NT2/D1 (cell line): Measurements from ENCODE around the gene SLC7A10.

Experiments used
- DNase-seq: peaks from one replicate; pipeline ENCODE4 v3.0.0-alpha.2; 2011; ENCODE audit warnings: low read depth, low spot score
- H3K27me3 ChIP-seq: 2 replicates; pipeline ENCODE4 v1.6.0; 2011; ENCODE audit warnings: mild to moderate bottlenecking; ENCODE audit not compliant: insufficient read length, insufficient read depth
- H3K36me3 ChIP-seq: 2 replicates; pipeline ENCODE4 v1.6.1; 2011; ENCODE audit warnings: mild to moderate bottlenecking, low read length, mixed read lengths; ENCODE audit not compliant: insufficient read depth, insufficient read length
- H3K4me1 ChIP-seq: 2 replicates; pipeline ENCODE4 v1.5.1; 2011; ENCODE audit not compliant: insufficient read depth, insufficient read length
- H3K4me3 ChIP-seq: 2 replicates; pipeline ENCODE4 v1.5.1; 2011; ENCODE audit warnings: low read depth; ENCODE audit not compliant: insufficient read length
- H3K9ac ChIP-seq: 2 replicates; pipeline ENCODE4 v1.6.0; 2011; ENCODE audit warnings: low read depth; ENCODE audit not compliant: insufficient read length
- H3K9me3 ChIP-seq: 2 replicates; pipeline ENCODE4 v1.5.1; 2011; ENCODE audit warnings: mild to moderate bottlenecking, low read length; ENCODE audit not compliant: insufficient read depth
- SUZ12 ChIP-seq: IDR thresholded peaks from 2 replicates; pipeline ENCODE4 v1.6.1; 2011; ENCODE audit not compliant: insufficient read length, insufficient read depth; ENCODE audit errors: extremely low read depth
- YY1 ChIP-seq: IDR thresholded peaks from 2 replicates; pipeline ENCODE4 v1.6.1; 2011; ENCODE audit not compliant: insufficient read length, insufficient read depth
- ZNF274 ChIP-seq: IDR thresholded peaks from 2 replicates; pipeline ENCODE4 v1.6.1; 2011; ENCODE audit warnings: mild to moderate bottlenecking, low read depth, low read length

SLC7A10 gene

DNA sequence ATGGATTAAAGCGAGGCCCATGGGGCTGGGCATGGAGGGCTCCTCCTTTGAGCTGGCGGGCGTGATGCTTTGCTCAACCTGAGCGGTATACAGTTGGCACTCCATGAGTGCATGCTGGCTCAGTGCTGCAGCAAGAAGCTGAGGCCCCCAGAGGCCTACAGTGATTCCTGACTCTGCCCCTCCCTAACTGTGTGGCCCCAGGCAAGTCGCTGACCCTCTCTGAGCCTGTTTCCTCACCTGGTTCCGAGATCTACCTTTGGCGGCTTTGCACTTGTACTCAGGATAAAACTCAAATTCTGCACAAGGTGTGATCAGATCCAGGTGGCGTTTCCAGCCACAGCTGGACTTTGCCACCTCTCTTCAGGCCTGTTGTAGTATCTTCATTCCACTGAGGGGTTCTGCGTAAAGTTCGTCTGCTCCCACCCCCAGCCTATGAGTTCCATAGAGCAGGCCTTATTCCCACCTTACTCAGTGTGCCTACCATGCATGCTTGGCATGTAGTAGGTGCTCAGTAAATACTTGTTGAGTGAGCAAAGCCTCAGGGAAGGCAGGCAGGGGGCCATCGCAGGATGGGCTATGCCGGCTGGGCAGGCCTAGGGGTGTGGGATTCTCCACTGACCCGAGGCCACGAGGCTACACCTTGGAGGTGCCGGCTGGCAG is 23.6 kb downstream of the SLC7A10 start:
- DNase-seq = no peak
- Histone ChIP-seq H3K9me3 (no peaks in the 10 kb centered on the region), H3K27me3 (no peaks in the 10 kb centered on the region), H3K9ac (no peak overlapping the region), H3K36me3 (peaks cover 56% of the 10 kb centered on the region), H3K4me1 (no peaks in the 10 kb centered on the region), H3K4me3 (no peak overlapping the region)
- no peak for TF ChIP-seq SUZ12
- TF ChIP-seq ZNF274 = no peak
- TF ChIP-seq YY1 = no peak

DNA sequence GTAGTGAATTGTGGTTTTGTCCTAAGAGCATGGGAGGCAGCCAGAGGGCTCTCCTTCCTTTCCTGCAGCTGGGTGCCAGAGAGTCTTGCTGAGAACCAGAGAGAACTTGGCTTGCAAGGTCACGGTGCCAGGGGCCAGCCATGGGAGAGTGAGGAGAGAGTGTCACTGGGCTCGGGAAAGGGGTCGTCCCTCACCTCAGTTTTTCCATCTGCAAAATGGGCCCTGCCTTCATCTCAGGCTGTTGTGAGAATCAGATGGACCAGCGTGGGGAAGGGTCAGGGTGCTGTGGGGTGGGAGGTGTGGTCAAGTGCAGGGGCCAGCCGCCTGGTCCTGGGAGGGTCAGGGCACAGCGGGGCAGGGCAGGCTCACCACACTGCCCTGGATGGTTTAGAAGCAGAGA is 24.2 kb downstream of the SLC7A10 start:
- H3K36me3 ChIP-seq = peaks cover 58% of the 10 kb centered on the region
- H3K4me1 ChIP-seq = no peaks in the 10 kb centered on the region
- no peak for DNase-seq

DNA sequence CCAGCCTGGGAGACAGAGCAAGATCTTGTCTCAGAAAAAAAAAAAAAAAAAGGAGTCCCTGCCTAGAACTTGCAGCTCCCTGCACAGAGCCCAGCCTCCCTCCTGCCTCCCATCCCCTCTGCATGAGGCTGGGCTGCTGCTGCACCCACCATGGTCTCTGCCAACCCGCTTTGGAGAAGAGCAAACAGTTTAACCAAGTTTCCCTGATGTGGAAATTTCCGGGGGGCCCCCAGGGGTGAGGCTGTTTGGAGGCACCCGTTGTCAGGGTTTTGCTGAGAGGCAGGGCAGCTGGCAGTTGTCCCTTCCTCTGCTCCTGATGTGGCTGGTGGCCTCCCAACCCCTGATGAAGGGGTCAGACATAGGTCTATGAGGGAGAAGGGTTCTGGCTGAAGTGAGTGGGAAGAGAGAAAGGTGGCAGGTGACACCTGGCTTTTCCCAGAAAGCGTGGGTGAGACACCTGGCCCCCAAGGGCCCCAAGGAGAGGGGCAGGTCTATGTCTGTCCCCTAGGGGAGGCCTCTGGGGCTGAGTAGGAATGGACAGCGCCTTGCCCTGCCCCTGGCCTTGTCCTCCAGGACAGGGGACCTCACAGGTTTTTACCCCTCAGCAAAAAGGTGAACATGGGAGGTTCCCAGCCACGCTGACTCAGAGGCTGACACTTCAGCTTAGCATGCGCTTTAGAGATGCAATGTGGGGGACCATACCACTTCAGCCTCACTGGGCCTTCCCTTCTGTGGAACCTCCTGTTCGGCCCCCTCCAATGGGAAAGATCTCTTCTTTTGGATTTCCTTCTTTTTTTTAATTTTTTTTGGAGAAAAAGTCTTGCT is 26.0 kb downstream of the SLC7A10 start:
- Histone ChIP-seq H3K27me3 (peaks cover 8% of the 10 kb centered on the region), H3K9ac (no peak overlapping the region), H3K9me3 (no peaks in the 10 kb centered on the region), H3K36me3 (peaks cover 45% of the 10 kb centered on the region), H3K4me3 (no peak overlapping the region), H3K4me1 (no peaks in the 10 kb centered on the region)
- TF ChIP-seq SUZ12 = no peak
- no peak for DNase-seq

More for the DNA sequence above, 24.2 kb downstream of the SLC7A10 start:
- no peak overlapping the region for H3K9ac ChIP-seq
- TF ChIP-seq SUZ12 = no peak
- no peak for TF ChIP-seq YY1
- no peak for TF ChIP-seq ZNF274
- H3K9me3 ChIP-seq = no peaks in the 10 kb centered on the region
- H3K4me3 ChIP-seq = no peak overlapping the region
- H3K27me3 ChIP-seq = no peaks in the 10 kb centered on the region

GRCh38 chr19:33198169-33198568 is 27.5 kb downstream of the SLC7A10 start:
- H3K27me3 ChIP-seq = peaks cover 15% of the 10 kb centered on the region
- H3K36me3 ChIP-seq = peaks cover 32% of the 10 kb centered on the region

DNA sequence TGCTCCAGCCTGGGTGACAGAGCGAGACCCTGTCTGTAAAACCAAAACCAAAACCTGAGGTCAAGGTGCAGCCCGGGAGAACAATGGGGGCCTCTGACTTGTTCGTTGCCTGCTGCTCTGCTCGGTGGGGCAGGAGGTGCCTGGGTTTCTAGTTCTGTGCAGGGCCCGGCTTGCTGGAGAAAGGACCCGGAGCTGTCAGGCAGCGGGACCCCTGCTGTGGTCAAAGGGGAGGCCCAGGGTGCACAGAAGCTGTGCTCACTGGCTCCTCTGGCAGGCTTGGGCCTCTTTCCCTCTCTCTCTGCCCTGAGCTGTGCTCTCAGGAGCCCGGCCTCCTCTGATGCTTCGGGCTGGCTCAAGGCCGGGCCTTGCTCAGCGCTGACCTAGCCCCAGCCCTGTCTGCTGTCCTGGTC is 28.1 kb downstream of the SLC7A10 start:
- no peak for DNase-seq
- H3K4me1 ChIP-seq = no peaks in the 10 kb centered on the region
- no peaks in the 10 kb centered on the region for H3K9me3 ChIP-seq
- H3K4me3 ChIP-seq = no peak overlapping the region
- no peak overlapping the region for H3K9ac ChIP-seq
- H3K36me3 ChIP-seq = peaks cover 27% of the 10 kb centered on the region
- H3K27me3 ChIP-seq = peaks cover 18% of the 10 kb centered on the region
- TF ChIP-seq YY1 = no peak
- TF ChIP-seq SUZ12 = no peak
- TF ChIP-seq ZNF274 = no peak

More at GRCh38 chr19:33198169-33198568, 27.5 kb downstream of the SLC7A10 start:
- Histone ChIP-seq H3K4me1 (no peaks in the 10 kb centered on the region), H3K9me3 (no peaks in the 10 kb centered on the region), H3K9ac (no peak overlapping the region), H3K4me3 (no peak overlapping the region)
- no peak for TF ChIP-seq ZNF274
- no peak for TF ChIP-seq YY1
- TF ChIP-seq SUZ12 = no peak
- no peak for DNase-seq

- no peaks in the 10 kb centered on the region for H3K4me1 ChIP-seq
- no peaks in the 10 kb centered on the region for H3K9me3 ChIP-seq
- H3K36me3 ChIP-seq = peaks cover 25% of the 10 kb centered on the region
- TF ChIP-seq ZNF274 (no peak), SUZ12 (no peak), YY1 (no peak)
- H3K9ac ChIP-seq = no peak overlapping the region
- DNase-seq = no peak
- H3K4me3 ChIP-seq = no peak overlapping the region
- H3K27me3 ChIP-seq = peaks cover 23% of the 10 kb centered on the region
Measured at GRCh38 chr19:33196446-33197193, 29.0 kb downstream of the SLC7A10 start.

GRCh38 chr19:33195645-33196347 is 29.9 kb downstream of the SLC7A10 start:
- H3K4me1 ChIP-seq = no peaks in the 10 kb centered on the region
- H3K36me3 ChIP-seq = peaks cover 25% of the 10 kb centered on the region
- H3K4me3 ChIP-seq = peak overlapping the region; percentile 50
- no peak for DNase-seq
- TF ChIP-seq SUZ12 (no peak), ZNF274 (no peak), YY1 (no peak)
- peaks cover 23% of the 10 kb centered on the region for H3K27me3 ChIP-seq
- H3K9me3 ChIP-seq = no peaks in the 10 kb centered on the region
- H3K9ac ChIP-seq = peak overlapping the region; percentile 61
